ENCODE data around the gene DEPDC5. TPM values are rescaled to one million over a fixed set of nuclear protein-coding genes. Genes with fewer than 3 reads are reported as not detected.

The DEPDC5 gene
- total and polyA plus RNA-seq, 2 of the 8 experiments (the other 6 are each of a cell fraction or from before 2014, with no cell fraction given) = 18.3 to 26.5 TPM

GRCh38 chr22:31728857-31729256 lies 25.0 kb upstream of the DEPDC5 start:
- H2AFZ ChIP-seq (ENCODE audit: low read length) = no peak overlapping the region
- H3K23ac ChIP-seq (ENCODE audit: insufficient read length) = no peak overlapping the region
- TF ChIP-seq BCL11A (IDR thresholded peaks at IDR 0.05; ENCODE audit: low read depth in 2 of 2, low read length in 2 of 2) (no peak), EZH2 (IDR thresholded peaks at IDR 0.05; ENCODE audit: low read depth, low read length, severe bottlenecking) (no peak), TCF12 (IDR thresholded peaks at IDR 0.05; ENCODE audit: low read depth, low read length) (no peak), POLR2AphosphoS5 (IDR thresholded peaks at IDR 0.05; ENCODE audit: low read depth, low read length) (no peak), CHD1 (IDR thresholded peaks at IDR 0.05; ENCODE audit: low read depth, low read length) (no peak), MAFK (IDR thresholded peaks at IDR 0.05; ENCODE audit: low read depth, low read length) (no peak), SP4 (IDR thresholded peaks at IDR 0.05; ENCODE audit: low read length) (no peak), SUZ12 (IDR thresholded peaks at IDR 0.05; ENCODE audit: low read length) (no peak), KDM1A (IDR thresholded peaks at IDR 0.05; ENCODE audit: borderline replicate concordance, low read length) (no peak), KDM5A (IDR thresholded peaks at IDR 0.05; ENCODE audit: low read length) (no peak), CREB1 (IDR thresholded peaks at IDR 0.05) (no peak), SIX5 (IDR thresholded peaks at IDR 0.05; ENCODE audit: low read depth, low read length) (no peak)
- no peak overlapping the region for H3K4me2 ChIP-seq (ENCODE audit: insufficient read depth in 1 of 2, low read depth in 2 of 2, low read length in 2 of 2)
- no peak overlapping the region for H4K5ac ChIP-seq (ENCODE audit: insufficient read length, low read depth, low read length)
- no peak overlapping the region for H3K14ac ChIP-seq (ENCODE audit: insufficient read length)
- peaks cover 10% of the 10 kb centered on the region; the same call in 1 of the 2 replicates for H3K79me1 ChIP-seq (ENCODE audit: low read depth, low read length)
- H3K36me3 ChIP-seq (ENCODE audit: control insufficient read depth in 2 of 4, insufficient read depth in 4 of 4, low read length in 3 of 4) = peaks cover 7 to 40% (median 19%) of the 10 kb centered on the region in 4 experiments; a peak in 7 of 8 replicates
- no peak overlapping the region for H2BK20ac ChIP-seq (ENCODE audit: low read length)
- H2AK5ac ChIP-seq (ENCODE audit: low read depth, low read length) = no peak overlapping the region
- H4K8ac ChIP-seq (ENCODE audit: extremely low read depth, insufficient read depth, low read length) = no peak overlapping the region
- DNase-seq (ENCODE audit: low read depth in 1 of 2, low spot score in 2 of 2) (no peak), FAIRE-seq (no peak)
- CTCF ChIA-PET (ENCODE audit: partially characterized antibody) = interaction anchor here (0.6 to 1.6 kb wide), 7 partner anchors 19 to 351 kb away, joined by 3 to 4 read pairs (median 4); no protein-coding TSS in a partner anchor
- no peaks in the 10 kb centered on the region for H3K9me3 ChIP-seq (ENCODE audit: insufficient read depth in 2 of 2, low read depth in 1 of 2, low read length in 1 of 2)
- no peak overlapping the region for H3K4ac ChIP-seq (replicated peaks; ENCODE audit: insufficient read length, low read depth, low read length)
- POLR2A ChIA-PET (ENCODE audit: partially characterized antibody) = interaction anchor here (0.6 to 1.4 kb wide), 3 partner anchors 10 to 666 kb away, joined by 3 read pairs; no protein-coding TSS in a partner anchor
- H4K20me1 ChIP-seq (replicated peaks in 1 of 2; ENCODE audit: control insufficient read depth in 1 of 2, insufficient read depth in 2 of 2, low read length in 2 of 2) = peaks cover 3 to 6% of the 10 kb centered on the region in 2 experiments
- no peak overlapping the region for H3K9ac ChIP-seq (replicated peaks in 1 of 4; ENCODE audit: extremely low read depth in 1 of 4, low read depth in 3 of 4, low read length in 3 of 4)
- H2BK120ac ChIP-seq (replicated peaks; ENCODE audit: low read depth, low read length) = no peak overlapping the region
- H3K27ac ChIP-seq (ENCODE audit: low read depth, low read length) = no peak overlapping the region
- H3K18ac ChIP-seq (ENCODE audit: extremely low read depth, low read length) = no peak overlapping the region
- H2BK5ac ChIP-seq (ENCODE audit: low read depth, low read length) = no peak overlapping the region
- WGBS, 2 experiments (ENCODE audit: extremely low coverage in 1 of 2, insufficient coverage in 1 of 2, insufficient read length in 1 of 2, insufficient replicate concordance in 2 of 2, low coverage in 1 of 2, low lambda C conversion rate in 2 of 2, missing lambda C conversion rate in 1 of 2) = 98% methylated on average over 4 of the region's 4 CpGs; no CpG with 5 or more reads in 1 of the 2 experiments
- H3K4me3 ChIP-seq (ENCODE audit: extremely low read depth in 1 of 4, insufficient read depth in 2 of 4, low read depth in 3 of 4, low read length in 4 of 4) = no peak overlapping the region
- H3K27me3 ChIP-seq (replicated peaks in 1 of 4; ENCODE audit: control insufficient read depth in 3 of 4, extremely low read depth in 1 of 4, insufficient read depth in 3 of 4, low read length in 3 of 4) = no peaks in the 10 kb centered on the region
- no peaks in the 10 kb centered on the region for H3K4me1 ChIP-seq (replicated peaks in 1 of 4; ENCODE audit: control insufficient read depth in 3 of 4, insufficient read depth in 4 of 4, low read length in 3 of 4)
- peaks cover 2% of the 10 kb centered on the region; the same call in 1 of the 2 replicates for H3K23me2 ChIP-seq (ENCODE audit: low read depth, low read length)
- H3K79me2 ChIP-seq (ENCODE audit: control insufficient read depth in 1 of 2, insufficient read depth in 2 of 2, low read length in 2 of 2) = peaks cover 0 to 60% of the 10 kb centered on the region in 2 experiments; a peak in 2 of 4 replicates
- no peak overlapping the region for H4K91ac ChIP-seq (replicated peaks; ENCODE audit: insufficient read length, low read length)
- no peak overlapping the region for H2BK12ac ChIP-seq (ENCODE audit: low read depth, low read length)
- H2BK15ac ChIP-seq (ENCODE audit: low read length) = no peak overlapping the region
- H3K56ac ChIP-seq (replicated peaks; ENCODE audit: insufficient read length, low read depth, low read length) = no peak overlapping the region
